Lower leg skin (tissue), 4 donors: Measurements from ENCODE around the gene PCYT2. TPM values are rescaled to one million over a fixed set of nuclear protein-coding genes. Genes with fewer than 3 reads are reported as not detected.
A peak's percentile ranks its signal among the peaks of the same experiment; 100 is the strongest.

ENCODE experiments used
- DNase-seq, 2 donors: peaks; one replicate each; pipeline ENCODE4 v3.0.0-alpha.2; 2019; ENCODE audit warnings: low spot score in 2 of 2
- H3K4me3 ChIP-seq: fragments of 200-600 bp; sonication (generic); 2 replicates; pipeline ENCODE4 v1.5.1; 2017; ENCODE audit warnings: mild to moderate bottlenecking, low read depth; ENCODE audit not compliant: poor library complexity, severe bottlenecking
- POLR2A ChIP-seq, 2 donors: fragments of 450-650 bp; IDR thresholded peaks; one replicate each; pipeline ENCODE4 v1.6.1; 2016 to 2017; ENCODE audit warnings: antibody characterized with exemption in 2 of 2, mild to moderate bottlenecking in 1 of 2, moderate library complexity in 1 of 2
- WGBS, 2 donors: methylation state at CpG; one replicate each; pipeline ENCODE4 v1.1.5; 2018; 5-methylcytosine and 5-hydroxymethylcytosine counted together
- intact Hi-C: fragments of 100-400 bp; cut with DNase I; formaldehyde crosslinking; loops from one replicate; pipeline ENCODE4 v1.15.0; 2023; ENCODE audit warnings: low total_unique reads
- total RNA-seq, 4 donors: library from RNA; depleted of rRNA; stranded (reverse); fragments of >200 nt; gene quantifications; one replicate each; pipeline ENCODE4 v1.1.0, GENCODE V29; 2016
- TF ChIP-seq, protein P1 (sequence below), 3 donors: fragments of 450-650 bp; IDR thresholded peaks; one replicate each; pipeline ENCODE4 v1.5.1; 2016; ENCODE audit warnings: antibody characterized with exemption in 3 of 3, mild to moderate bottlenecking in 3 of 3, moderate library complexity in 2 of 3

Gene PCYT2
- total RNA-seq, 4 donors from 2014 or later = 16.2 to 37.0 (median 25.3) TPM

DNA sequence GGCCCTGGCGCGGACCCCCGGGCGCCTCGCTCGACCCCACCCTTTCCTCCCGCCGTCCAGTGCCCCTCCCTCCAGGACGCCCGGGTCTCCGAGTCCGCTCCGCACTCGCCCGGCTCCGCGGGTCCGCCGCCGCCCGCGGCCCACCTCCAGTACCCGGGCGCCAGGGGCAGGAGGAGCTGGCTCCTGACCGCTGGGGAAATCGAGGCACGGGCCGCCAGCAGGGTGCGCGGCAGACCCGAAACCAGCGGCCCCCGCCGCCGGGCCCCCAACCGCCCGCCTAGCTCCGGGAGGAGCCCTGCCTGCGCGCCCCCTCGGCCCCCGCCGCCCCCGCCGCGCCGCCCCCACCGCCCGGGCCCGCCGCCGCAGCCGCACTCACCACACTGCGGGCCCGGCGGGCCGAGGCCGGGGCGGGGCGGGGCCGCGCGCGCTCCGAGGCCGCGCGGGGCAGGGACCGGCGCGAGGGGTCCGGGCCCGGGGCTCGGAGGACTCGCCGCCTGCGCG is 16.0 kb upstream of the PCYT2 start:
- intact Hi-C loops = no loop called here
- DNase-seq = no peak
- 0% methylated on average over 2 of the region's 78 CpGs for WGBS, 2 donors
- TF ChIP-seq, protein P1, sequence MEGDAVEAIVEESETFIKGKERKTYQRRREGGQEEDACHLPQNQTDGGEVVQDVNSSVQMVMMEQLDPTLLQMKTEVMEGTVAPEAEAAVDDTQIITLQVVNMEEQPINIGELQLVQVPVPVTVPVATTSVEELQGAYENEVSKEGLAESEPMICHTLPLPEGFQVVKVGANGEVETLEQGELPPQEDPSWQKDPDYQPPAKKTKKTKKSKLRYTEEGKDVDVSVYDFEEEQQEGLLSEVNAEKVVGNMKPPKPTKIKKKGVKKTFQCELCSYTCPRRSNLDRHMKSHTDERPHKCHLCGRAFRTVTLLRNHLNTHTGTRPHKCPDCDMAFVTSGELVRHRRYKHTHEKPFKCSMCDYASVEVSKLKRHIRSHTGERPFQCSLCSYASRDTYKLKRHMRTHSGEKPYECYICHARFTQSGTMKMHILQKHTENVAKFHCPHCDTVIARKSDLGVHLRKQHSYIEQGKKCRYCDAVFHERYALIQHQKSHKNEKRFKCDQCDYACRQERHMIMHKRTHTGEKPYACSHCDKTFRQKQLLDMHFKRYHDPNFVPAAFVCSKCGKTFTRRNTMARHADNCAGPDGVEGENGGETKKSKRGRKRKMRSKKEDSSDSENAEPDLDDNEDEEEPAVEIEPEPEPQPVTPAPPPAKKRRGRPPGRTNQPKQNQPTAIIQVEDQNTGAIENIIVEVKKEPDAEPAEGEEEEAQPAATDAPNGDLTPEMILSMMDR (IDR thresholded peaks at IDR 0.05) = no peak
- TF ChIP-seq POLR2A (IDR thresholded peaks at IDR 0.05) = no peak
- H3K4me3 ChIP-seq = peak overlapping the region; percentile 81

DNA sequence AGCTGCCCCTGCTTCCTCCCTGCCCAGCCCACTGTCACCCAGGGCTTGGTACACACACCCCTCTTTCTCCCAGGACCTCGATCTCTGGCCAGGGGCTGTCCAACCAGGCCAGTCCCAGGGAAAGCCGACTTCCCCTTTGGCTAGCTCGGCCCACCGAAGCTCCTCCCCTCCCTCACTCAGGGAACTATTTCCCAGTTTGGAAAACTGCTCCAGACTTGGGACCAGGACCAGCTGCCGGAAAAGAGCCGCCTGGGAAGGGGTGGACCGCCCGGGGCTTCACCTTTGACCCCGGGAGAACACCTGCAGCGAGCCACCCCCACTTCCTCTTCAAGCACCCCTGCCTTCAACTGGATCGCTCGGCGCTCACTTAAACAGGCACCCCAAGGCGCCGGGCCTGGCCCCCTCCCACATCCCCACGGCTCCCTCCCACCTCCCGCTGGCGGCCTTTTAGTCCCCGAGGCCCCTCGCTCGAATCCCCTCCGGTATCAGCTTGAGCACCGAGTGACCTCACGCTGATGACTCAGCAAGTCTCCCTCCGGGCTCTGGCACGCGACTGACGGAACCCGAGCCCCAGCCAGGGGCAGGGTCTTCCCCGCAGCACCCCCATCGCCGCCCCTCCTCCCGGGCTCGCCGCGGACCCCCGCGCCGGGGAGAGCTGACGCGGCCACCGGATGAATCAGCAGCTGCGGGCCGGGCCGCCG is 15.4 kb upstream of the PCYT2 start:
- TF ChIP-seq, protein P1 (IDR thresholded peaks at IDR 0.05) = no peak
- no peak for TF ChIP-seq POLR2A (IDR thresholded peaks at IDR 0.05)
- intact Hi-C loops = no loop called here
- WGBS, 2 donors = 1% methylated on average over 34 to 45 of the region's 46 CpGs
- peak overlapping the region; percentile 81 for H3K4me3 ChIP-seq
- peak; percentile 65 to 95 for DNase-seq

DNA sequence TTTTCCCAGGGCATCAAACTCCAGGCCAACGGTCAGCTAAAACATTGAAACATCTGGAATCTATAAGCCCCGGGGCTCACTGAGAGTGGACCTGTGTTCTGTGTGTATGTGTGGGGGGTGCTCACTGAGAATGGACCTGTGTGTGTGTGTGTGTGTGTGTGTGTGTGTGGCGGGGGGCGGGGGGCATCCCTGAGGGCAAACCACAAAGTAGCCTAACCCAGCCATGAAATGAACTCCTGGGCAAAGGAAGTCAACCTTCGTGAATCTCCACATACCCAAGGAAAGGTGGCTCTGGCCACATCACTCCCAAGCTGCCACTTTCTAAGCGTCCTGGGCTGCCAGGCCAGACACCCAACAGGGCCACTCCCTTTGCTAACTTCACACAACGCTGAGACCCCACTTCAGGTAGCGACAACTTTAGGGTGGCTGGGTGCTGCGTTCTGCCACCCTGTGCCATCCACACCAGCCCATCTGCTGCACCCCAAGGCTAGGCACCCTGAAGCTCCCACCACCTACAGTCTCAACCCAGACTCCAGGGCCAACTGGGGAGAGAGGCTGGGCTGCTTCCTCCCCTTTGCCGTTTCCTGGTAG is 14.8 kb upstream of the PCYT2 start:
- H3K4me3 ChIP-seq = no peak overlapping the region
- WGBS, 2 donors = 47 to 59% methylated on average over 10 of the region's 10 CpGs
- intact Hi-C loops = no loop called here
- no peak for TF ChIP-seq POLR2A (IDR thresholded peaks at IDR 0.05)
- TF ChIP-seq, protein P1 (IDR thresholded peaks at IDR 0.05) = peak in 1 of 3 donors; percentile 8
- DNase-seq = no peak

DNA sequence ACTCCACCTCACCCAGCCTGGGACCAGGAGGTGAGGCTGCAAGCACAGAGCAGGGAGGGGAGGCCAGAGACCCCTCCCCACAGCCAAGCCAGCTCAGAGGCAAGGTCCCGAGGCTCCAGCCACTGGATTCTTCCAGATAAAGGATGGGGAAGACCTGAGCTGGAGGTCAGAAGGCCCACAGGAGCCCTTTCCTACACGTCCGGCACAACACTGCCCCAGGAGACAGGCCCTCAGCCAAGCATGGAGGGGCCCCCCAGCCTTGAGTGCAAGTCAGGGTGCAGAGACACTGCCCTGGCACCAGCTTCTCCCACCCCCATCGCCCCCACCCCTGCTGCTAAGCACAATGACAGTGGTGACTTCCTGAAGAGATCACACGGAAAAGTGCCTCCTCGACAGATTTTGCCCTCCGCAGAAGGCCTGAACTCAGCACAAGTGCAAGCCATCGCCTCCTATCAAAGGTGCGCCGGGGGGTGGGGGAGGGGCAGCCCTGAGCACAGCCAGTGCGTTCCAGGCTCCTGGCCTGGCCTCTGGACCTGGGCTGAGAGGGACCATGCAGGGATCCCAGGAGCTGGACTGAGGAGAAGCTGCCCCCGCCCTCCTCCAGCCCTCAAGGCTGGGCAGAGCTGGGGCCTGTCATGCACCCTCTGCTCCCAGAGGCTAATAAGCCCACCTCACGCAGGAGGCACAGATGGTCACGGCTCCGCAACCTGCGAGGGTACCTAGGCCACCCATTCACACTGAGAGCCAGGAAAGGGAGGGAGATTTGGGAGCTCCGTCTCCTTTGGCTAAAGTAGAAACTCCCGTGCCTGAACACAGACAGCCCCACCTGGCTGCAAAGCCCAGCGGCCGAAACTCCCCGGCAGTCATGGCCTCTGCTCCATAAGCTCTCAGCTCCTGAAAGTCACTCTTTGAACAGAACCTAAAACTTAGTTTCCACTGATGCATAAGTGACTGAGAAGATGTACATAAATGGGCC is 13.6 kb upstream of the PCYT2 start:
- intact Hi-C loops = no loop called here
- no peak overlapping the region for H3K4me3 ChIP-seq
- 64 to 67% methylated on average over 21 of the region's 21 CpGs for WGBS, 2 donors
- no peak for DNase-seq
- TF ChIP-seq POLR2A (IDR thresholded peaks at IDR 0.05) = no peak
- TF ChIP-seq, protein P1 (IDR thresholded peaks at IDR 0.05) = no peak

DNA sequence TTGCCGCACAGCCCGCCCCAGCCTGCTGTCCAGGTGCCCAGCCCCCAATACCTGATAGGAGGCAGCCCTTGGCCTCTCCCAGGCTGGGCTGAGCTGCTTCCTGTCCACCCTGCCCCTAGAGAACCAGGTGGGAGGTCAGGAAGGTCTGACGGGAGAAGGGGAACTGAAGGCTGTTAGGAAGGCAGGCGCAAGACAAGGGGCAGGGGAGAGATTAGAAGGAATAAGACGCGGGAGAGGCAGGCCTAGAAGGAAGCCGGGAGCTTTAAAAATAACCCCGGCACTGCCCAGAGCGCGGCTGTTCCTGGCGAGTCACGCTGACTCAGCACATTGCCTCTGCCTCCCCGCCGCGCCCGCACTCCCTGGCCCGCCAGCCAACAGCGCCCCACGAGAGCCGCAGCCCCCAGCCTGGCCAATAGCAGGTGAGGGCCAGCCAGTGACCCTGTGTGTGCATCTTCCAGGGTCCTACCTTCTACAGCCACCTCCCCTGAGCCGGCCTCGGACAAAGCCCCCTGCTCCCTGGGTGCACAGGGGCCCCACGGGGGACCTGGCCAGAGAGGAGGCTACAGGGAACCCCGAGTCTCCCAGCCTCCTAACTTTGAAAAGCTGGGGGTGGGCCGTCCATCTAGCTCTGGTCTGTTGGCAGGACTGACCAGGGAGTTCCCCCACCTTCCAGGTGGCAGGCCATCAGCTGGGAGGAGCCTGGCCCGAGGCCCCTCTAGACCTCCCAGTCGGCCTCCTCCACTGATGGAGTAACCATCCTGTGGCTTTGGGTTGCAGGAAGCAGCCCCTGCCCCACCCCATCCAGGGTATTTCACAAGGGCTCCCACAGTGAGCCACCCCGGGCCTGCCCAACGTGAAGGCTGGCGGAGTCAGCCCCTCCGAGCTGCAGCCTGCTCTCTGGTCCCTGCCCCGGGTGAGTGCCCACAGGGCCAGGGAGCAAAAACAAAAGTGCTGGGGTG is 12.4 kb upstream of the PCYT2 start:
- TF ChIP-seq, protein P1 (IDR thresholded peaks at IDR 0.05) = no peak
- TF ChIP-seq POLR2A (IDR thresholded peaks at IDR 0.05) = no peak
- no peak for DNase-seq
- no peak overlapping the region for H3K4me3 ChIP-seq
- intact Hi-C loops = no loop called here
- 25 to 26% methylated on average over 23 to 31 of the region's 32 CpGs for WGBS, 2 donors
